NOMO-1 (cell line): ENCODE results near the gene SLC13A3.

ENCODE experiments used
- DNase-seq, 2 experiments: peaks; one replicate each; lab custom pipeline; 2025; ENCODE audit not compliant: unreplicated experiment in 2 of 2; lab: John Stamatoyannopoulos, UW

The SLC13A3 gene

DNA sequence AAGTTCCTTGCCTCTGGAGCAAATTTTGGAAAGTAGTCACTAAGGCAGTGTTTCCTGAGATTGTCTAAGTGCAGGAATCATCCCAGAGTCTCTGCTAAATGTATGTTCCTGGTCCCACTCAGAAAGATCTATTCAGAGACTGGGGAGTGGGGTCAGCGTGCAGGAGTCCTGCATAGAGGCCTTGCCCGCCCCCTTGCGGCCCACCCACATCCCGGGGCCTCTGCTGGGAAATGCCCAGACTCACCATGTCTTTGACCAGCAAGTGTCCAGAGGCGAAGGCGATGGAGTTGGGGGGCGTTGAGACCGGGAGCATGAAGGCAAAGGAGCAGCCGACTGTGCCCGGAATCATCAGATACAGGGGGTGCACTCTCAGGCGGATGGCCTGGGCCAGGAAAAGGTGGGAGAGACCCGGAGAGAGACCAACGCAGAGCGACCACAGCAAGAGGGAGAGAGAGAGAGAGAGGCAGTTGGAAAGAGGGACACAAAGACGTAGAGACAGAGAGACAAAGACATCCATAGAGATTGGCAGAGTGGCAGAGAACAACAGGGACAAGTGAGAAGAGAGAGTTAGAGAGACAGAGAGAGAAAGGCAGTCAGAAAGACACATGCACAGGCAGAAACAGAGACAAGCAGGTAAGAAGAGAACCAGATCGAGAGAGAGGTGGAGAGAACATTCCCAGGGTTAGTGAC is 87.9 kb downstream of the SLC13A3 start:
- DNase-seq: no peak

GRCh38 chr20:46562373-46563169 is 88.7 kb downstream of the SLC13A3 start:
- DNase-seq: peak; percentile 64 to 80

GRCh38 chr20:46562009-46562372 is 89.3 kb downstream of the SLC13A3 start:
- DNase-seq: no peak

DNA sequence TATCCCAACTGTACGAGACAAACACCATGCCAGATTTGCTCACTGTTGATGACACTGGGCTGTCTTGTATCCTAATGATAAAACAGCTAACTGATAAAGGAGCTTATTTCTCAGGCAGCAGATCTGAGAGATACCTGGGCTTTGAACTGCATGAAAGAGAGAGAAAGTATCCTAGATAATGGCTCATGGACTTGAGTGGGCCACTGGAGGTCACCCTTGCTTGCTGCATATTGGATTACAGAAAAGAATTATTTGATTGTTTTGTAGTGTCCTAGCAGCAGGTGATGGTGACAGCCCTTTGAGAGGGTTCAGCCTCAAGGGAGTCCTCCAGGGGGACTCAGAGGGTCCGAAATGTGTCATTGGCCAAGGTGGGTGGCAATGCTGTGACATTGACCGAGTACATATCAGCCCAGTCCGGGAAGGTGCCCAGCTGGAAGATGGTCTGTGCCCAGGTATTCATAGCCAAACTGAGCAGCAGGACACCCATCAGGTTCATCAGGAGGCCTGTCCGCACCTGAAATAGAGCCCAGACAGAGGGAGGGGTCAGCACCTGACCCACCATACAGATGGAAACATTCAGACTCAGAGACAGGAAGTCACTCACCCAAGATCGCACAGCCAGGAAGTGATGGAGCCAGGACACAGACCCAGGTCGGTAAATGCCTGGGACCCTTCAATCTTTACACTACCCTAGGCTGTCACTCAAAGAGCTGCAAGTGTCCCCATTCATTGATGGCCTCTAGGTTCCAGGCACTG is 91.4 kb downstream of the SLC13A3 start:
- no peak for DNase-seq

DNA sequence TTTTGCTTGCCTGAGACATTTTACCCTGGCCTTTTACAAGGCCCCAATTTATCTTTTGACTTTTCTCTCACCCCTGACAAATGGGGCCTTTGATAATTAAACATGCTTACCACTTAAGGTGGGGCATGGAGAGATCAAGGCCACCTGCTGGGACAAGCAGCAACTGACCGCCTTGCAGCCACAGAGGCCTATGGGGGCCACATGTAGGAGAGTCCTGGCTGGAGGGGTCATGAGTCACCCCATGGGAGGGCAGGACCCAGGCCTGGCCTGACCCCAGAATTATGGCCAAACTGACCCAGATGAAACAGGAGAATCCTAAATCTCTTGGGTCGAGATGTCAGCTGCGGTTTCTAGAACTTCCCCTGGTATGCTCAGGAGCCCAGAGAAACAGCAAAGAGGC is 92.3 kb downstream of the SLC13A3 start:
- DNase-seq: no peak

DNA sequence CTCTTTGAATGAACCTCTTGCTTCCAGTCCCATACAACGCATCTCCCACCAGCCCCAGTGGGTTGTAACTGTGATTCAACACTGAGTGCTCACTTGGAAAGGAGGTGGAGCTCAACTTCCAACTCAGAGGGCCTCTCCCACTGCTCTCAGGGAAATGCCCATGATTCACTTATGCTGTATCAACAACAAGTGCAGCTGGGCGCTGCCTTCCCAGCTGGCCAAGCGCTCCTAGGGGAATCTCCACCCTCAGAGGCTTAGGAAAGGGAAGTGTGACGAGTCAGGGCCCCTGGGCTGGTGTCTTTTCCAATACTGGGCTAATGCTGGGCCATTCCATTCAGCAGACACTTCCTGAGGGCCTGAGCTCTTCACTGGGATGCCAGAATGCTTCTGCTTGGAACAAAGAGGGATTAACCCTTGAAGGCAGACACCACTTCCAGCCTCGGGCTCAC is 92.7 kb downstream of the SLC13A3 start:
- no peak for DNase-seq

GRCh38 chr20:46557231-46557956 is 93.9 kb downstream of the SLC13A3 start:
- no peak for DNase-seq

DNA sequence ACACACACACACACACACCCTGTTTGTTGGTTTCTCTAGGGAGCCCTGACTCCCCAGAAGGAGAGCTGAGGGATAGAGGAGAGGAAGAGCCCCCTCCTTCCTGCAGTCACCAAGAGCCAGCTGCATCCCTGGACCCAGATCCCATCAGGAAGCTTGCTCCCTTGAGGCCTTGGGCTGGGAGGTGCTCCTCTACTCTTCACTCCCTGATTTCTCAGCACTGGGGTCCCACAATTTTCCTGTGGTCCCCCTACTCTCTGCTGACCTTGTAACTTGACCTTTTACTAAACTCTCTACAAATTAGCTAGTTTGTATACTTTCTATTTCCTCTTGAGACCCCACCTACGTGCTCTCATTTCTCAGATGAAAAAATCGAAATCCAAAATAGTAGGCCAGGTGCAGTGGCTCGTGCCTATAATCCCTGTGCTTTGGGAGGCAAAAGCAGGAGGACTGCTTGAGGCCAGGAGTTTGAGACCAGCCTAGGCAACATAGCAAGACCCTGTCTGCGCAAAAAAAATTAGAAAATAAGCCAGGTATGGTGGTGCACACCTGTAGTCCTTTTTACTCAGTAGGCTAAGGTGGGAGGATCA is 95.8 kb downstream of the SLC13A3 start:
- no peak for DNase-seq

DNA sequence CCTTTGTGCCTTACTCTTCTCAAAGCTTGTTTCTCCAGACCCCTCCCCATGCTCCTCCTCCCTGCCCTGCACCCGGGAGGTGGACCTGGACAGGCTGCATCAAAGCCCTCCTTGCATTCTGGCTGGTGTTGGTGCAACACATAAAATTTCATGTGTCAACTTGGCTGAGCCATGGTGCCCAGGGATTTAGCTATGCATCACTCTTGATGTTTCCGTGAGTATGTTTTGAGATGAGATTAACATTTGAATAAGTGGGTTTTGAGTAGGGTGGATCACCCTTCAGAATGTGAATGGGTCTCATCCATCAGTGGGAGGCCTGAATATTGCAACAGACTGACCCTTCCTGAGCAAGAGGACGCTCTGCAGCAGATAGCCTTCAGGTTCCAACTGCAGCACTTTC is 96.4 kb downstream of the SLC13A3 start:
- no peak for DNase-seq

- no peak for DNase-seq
Measured at GRCh38 chr20:46553926-46554325, 97.3 kb downstream of the SLC13A3 start.

- DNase-seq: peak; percentile 82 to 91
Measured at GRCh38 chr20:46552460-46553420, 98.5 kb downstream of the SLC13A3 start.

- peak in 1 of 2 experiments; percentile 9 for DNase-seq
Measured at GRCh38 chr20:46551522-46552381, 99.5 kb downstream of the SLC13A3 start.

- peak in 1 of 2 experiments; percentile 19 for DNase-seq
Measured at GRCh38 chr20:46550461-46550860, 100.8 kb downstream of the SLC13A3 start, which contains the start of gene OCSTAMP. Gene OCSTAMP, minus strand, starts transcription at chr20:46550654. Its CDS starts 94 bp downstream, at chr20:46550560.

DNA sequence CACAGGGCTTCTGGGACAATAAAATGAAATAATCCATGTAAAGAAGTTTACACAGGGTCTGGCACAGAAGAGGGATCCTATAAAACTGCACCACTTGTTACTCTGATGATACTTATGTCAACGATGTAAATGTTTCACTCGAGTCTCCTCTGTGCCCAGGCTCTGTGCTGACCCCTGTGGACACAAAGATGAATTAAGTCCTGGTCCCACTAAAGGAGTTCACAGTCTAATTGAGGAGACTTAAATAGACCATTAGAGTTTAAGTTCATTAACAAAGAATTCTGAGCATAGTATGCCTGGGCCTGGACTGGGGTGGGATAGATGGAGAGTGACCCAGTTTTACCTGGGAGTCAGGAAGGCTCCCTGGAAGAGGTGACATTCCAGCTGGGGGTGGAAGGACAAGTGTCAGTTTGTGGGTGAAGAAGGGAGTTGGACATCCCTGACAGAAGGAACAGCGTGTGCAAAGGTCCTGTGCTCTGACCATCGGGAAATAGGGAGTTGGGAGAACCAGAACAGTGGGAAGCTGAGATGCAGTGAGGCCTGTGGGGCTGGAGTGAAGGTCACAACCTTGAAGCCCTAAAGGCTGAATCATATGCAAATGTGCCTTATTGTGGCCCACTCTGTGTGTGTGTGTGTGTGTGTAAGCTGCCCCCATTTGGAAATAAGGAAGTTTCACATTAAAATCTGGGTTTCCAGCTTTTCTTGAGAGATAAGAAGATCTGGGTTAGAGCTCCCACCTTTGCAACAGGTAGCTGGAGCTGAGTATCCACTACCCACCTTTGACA is 101.9 kb downstream of the SLC13A3 start:
- DNase-seq: no peak

GRCh38 chr20:46548688-46549087 is 102.6 kb downstream of the SLC13A3 start:
- no peak for DNase-seq

GRCh38 chr20:46547995-46548394 is 103.3 kb downstream of the SLC13A3 start:
- DNase-seq: no peak

- DNase-seq: no peak
Measured at GRCh38 chr20:46546936-46547335, 104.3 kb downstream of the SLC13A3 start.
